ENCODE measurements around the gene FLNA.

DNA sequence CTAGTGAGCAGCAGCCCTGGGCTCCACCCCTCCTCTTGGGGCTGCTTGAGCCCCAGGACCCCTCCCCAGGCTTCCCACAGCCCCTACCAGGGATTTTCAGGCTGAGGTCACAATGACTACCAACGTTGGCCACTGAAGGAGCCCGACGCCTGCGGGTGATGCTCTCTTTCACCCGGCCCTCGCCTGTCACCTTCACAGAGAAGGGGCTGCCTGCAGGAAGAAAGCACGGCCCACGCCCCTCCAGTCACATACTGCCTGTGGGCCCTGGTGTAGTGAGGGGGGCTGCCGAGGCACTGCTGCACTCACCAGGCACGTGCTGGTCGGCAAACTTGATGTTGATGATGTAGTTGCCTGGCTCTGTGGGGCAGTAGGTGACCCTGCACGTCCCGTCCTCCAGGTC lies 22.0 kb downstream of the FLNA start:
- TF ChIP-seq, protein P1, sequence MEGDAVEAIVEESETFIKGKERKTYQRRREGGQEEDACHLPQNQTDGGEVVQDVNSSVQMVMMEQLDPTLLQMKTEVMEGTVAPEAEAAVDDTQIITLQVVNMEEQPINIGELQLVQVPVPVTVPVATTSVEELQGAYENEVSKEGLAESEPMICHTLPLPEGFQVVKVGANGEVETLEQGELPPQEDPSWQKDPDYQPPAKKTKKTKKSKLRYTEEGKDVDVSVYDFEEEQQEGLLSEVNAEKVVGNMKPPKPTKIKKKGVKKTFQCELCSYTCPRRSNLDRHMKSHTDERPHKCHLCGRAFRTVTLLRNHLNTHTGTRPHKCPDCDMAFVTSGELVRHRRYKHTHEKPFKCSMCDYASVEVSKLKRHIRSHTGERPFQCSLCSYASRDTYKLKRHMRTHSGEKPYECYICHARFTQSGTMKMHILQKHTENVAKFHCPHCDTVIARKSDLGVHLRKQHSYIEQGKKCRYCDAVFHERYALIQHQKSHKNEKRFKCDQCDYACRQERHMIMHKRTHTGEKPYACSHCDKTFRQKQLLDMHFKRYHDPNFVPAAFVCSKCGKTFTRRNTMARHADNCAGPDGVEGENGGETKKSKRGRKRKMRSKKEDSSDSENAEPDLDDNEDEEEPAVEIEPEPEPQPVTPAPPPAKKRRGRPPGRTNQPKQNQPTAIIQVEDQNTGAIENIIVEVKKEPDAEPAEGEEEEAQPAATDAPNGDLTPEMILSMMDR (conservative IDR thresholded peaks at IDR 0.05 in 1 of 2, IDR thresholded peaks at IDR 0.05 in 1 of 2; ENCODE audit: extremely low read depth in 1 of 2, insufficient read depth in 1 of 2, low read depth in 1 of 2, low read length in 2 of 2), result no peak
- no peak for TF ChIP-seq EZH2 (IDR thresholded peaks at IDR 0.05; ENCODE audit: borderline replicate concordance, low read length)

Data from mammary epithelial cell (primary cell).